A673 (cell line): ENCODE measurements around the gene FLT1. TPM values are rescaled to one million over a fixed set of nuclear protein-coding genes. Genes with fewer than 3 reads are reported as not detected.

ENCODE experiments used
- BruUV-seq: library from RNA; stranded (reverse); fragments of 400-500 nt; replicated peaks from 2 replicates; lab custom pipeline; 2021; lab: Mats Ljungman, UMichigan
- CTCF ChIA-PET: fragments of 300-600 bp; sonication (Branson Sonifier 250); formaldehyde crosslinking; loops from one replicate; lab custom pipeline; 2022; ENCODE audit warnings: antibody characterized with exemption; lab: Charles Lee
- POLR2A ChIA-PET: fragments of 300-600 bp; sonication (Branson Sonifier 250); formaldehyde crosslinking; loops from one replicate; lab custom pipeline; 2022; ENCODE audit warnings: antibody characterized with exemption; ENCODE audit not compliant: low non-redundant PET; lab: Charles Lee
- DNase-seq: peaks from one replicate; pipeline ENCODE4 v3.0.0-alpha.2; 2015; ENCODE audit warnings: low spot score
- H3K27ac ChIP-seq: fragments of 200-600 bp; sonication (generic); 2 replicates; pipeline ENCODE4 v1.5.1; 2016; ENCODE audit warnings: mixed run types, low read depth, mild to moderate bottlenecking, mixed read lengths, antibody characterized with exemption, low read length; ENCODE audit not compliant: poor library complexity, severe bottlenecking
- H3K27me3 ChIP-seq: fragments of 200-600 bp; sonication (generic); replicated peaks from 2 replicates; pipeline ENCODE4 v1.6.1; 2017; ENCODE audit warnings: mixed run types, low read depth, mild to moderate bottlenecking, mixed read lengths, antibody characterized with exemption, low read length; ENCODE audit not compliant: insufficient read depth, poor library complexity
- H3K36me3 ChIP-seq: fragments of 200-600 bp; sonication (generic); 2 replicates; pipeline ENCODE4 v1.6.1; 2016; ENCODE audit warnings: mixed run types, mild to moderate bottlenecking, mixed read lengths, antibody characterized with exemption, low read length; ENCODE audit not compliant: insufficient read depth, poor library complexity, severe bottlenecking
- H3K4me1 ChIP-seq: fragments of 200-600 bp; sonication (generic); 2 replicates; pipeline ENCODE4 v1.6.1; 2017; ENCODE audit warnings: mixed run types, mild to moderate bottlenecking, mixed read lengths, antibody characterized with exemption, low read length; ENCODE audit not compliant: insufficient read depth, poor library complexity, severe bottlenecking
- H3K4me3 ChIP-seq: fragments of 200-600 bp; sonication (generic); 2 replicates; pipeline ENCODE4 v1.5.1; 2016; ENCODE audit warnings: low read depth, mixed run types, mild to moderate bottlenecking, mixed read lengths, low read length; ENCODE audit not compliant: poor library complexity, severe bottlenecking
- H3K9me3 ChIP-seq: fragments of 200-600 bp; sonication (generic); 2 replicates; pipeline ENCODE4 v1.6.1; 2016; ENCODE audit warnings: mixed run types, low read depth, mild to moderate bottlenecking, mixed read lengths, antibody characterized with exemption, low read length; ENCODE audit not compliant: poor library complexity, severe bottlenecking
- CTCF ChIP-seq: fragments of 300-800, 200-600 bp; sonication (generic); conservative IDR thresholded peaks from 2 replicates; pipeline ENCODE4 v1.5.1; 2017; ENCODE audit warnings: low read depth, mild to moderate bottlenecking, antibody characterized with exemption, low read length, moderate library complexity, mixed read lengths
- EZH2 ChIP-seq: fragments of 200-600 bp; sonication (generic); IDR thresholded peaks from 2 replicates; pipeline ENCODE4 v1.6.1; 2017; ENCODE audit warnings: borderline replicate concordance, low read depth, mild to moderate bottlenecking, mixed read lengths, antibody characterized with exemption, low read length; ENCODE audit not compliant: poor library complexity, severe bottlenecking
- intact Hi-C: fragments of 100-400 bp; cut with micrococcal nuclease; formaldehyde crosslinking; loops from one replicate; pipeline ENCODE4 v1.10.0; 2022; ENCODE audit not compliant: unreplicated experiment
- total RNA-seq: library from RNA; stranded (reverse); gene quantifications from 2 replicates; pipeline ENCODE4 v1.2.3, GENCODE V29; 2021

FLT1 gene
- total RNA-seq, 1 experiment from 2014 or later = 5.2 TPM

- TF ChIP-seq CTCF (no peak), EZH2 (no peak)
- no TSS peak for BruUV-seq
Observed at GRCh38 chr13:28471421-28471820, 23.5 kb downstream of the FLT1 start.

GRCh38 chr13:28470296-28470695, 24.6 kb downstream of the FLT1 start:
- Histone ChIP-seq H3K9me3 (no peaks in the 10 kb centered on the region), H3K36me3 (no peaks in the 10 kb centered on the region), H3K4me1 (peaks cover 6% of the 10 kb centered on the region), H3K4me3 (no peak overlapping the region), H3K27me3 (no peaks in the 10 kb centered on the region), H3K27ac (no peak overlapping the region)
- ChIA-PET CTCF (no interaction called here), POLR2A (no interaction called here)
- intact Hi-C loops = no loop called here
- TF ChIP-seq EZH2 = no peak
- no peak for TF ChIP-seq CTCF
- no peak for DNase-seq
- no TSS peak for BruUV-seq

More at GRCh38 chr13:28471421-28471820, 23.5 kb downstream of the FLT1 start:
- no peak overlapping the region for H3K27ac ChIP-seq
- H3K27me3 ChIP-seq = no peaks in the 10 kb centered on the region
- peaks cover 15% of the 10 kb centered on the region for H3K4me1 ChIP-seq
- ChIA-PET POLR2A (no interaction called here), CTCF (no interaction called here)
- no peak for DNase-seq
- no peak overlapping the region for H3K4me3 ChIP-seq
- intact Hi-C loops = no loop called here
- no peaks in the 10 kb centered on the region for H3K9me3 ChIP-seq
- no peaks in the 10 kb centered on the region for H3K36me3 ChIP-seq

- Histone ChIP-seq H3K9me3 (no peaks in the 10 kb centered on the region), H3K27ac (no peak overlapping the region), H3K36me3 (no peaks in the 10 kb centered on the region), H3K27me3 (no peaks in the 10 kb centered on the region), H3K4me3 (no peak overlapping the region), H3K4me1 (no peaks in the 10 kb centered on the region)
- BruUV-seq = no TSS peak
- ChIA-PET POLR2A (no interaction called here), CTCF (no interaction called here)
- intact Hi-C loops = no loop called here
- no peak for DNase-seq
- TF ChIP-seq EZH2 (no peak), CTCF (no peak)
Observed at GRCh38 chr13:28469316-28469715, 25.6 kb downstream of the FLT1 start.
